ENCODE results near the gene ZNF106.

ZNF106 gene

DNA sequence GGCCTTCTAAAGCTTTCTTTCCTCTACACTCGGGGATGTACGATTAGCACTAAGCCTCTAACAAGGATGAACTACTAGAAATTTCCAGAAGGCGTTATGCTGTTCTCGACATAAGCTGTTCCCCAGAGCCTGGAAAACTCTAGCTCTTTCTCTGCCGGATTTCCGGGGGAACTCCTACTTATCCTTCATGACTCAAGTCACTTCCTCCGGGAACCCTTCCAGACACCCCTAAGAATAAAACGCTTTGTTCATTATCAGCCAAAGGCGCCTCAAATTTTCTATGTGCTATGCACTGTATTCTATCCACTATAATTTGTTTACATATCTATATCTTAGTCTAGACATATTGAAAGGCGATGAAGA, 4.0 kb upstream of the ZNF106 start:
- peak; percentile 11 for ATAC-seq
- TF ChIP-seq ZFP3 (CRISPR knock-in tag; IDR thresholded peaks at IDR 0.05) (peak; percentile 100), RARB (CRISPR knock-in tag; IDR thresholded peaks at IDR 0.05) (no peak), CSDC2 (CRISPR knock-in tag; IDR thresholded peaks at IDR 0.05) (no peak)
- TF ChIP-seq, protein P1, sequence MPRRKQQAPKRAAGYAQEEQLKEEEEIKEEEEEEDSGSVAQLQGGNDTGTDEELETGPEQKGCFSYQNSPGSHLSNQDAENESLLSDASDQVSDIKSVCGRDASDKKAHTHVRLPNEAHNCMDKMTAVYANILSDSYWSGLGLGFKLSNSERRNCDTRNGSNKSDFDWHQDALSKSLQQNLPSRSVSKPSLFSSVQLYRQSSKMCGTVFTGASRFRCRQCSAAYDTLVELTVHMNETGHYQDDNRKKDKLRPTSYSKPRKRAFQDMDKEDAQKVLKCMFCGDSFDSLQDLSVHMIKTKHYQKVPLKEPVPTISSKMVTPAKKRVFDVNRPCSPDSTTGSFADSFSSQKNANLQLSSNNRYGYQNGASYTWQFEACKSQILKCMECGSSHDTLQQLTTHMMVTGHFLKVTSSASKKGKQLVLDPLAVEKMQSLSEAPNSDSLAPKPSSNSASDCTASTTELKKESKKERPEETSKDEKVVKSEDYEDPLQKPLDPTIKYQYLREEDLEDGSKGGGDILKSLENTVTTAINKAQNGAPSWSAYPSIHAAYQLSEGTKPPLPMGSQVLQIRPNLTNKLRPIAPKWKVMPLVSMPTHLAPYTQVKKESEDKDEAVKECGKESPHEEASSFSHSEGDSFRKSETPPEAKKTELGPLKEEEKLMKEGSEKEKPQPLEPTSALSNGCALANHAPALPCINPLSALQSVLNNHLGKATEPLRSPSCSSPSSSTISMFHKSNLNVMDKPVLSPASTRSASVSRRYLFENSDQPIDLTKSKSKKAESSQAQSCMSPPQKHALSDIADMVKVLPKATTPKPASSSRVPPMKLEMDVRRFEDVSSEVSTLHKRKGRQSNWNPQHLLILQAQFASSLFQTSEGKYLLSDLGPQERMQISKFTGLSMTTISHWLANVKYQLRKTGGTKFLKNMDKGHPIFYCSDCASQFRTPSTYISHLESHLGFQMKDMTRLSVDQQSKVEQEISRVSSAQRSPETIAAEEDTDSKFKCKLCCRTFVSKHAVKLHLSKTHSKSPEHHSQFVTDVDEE (CRISPR knock-in tag; IDR thresholded peaks at IDR 0.05) = no peak

DNA sequence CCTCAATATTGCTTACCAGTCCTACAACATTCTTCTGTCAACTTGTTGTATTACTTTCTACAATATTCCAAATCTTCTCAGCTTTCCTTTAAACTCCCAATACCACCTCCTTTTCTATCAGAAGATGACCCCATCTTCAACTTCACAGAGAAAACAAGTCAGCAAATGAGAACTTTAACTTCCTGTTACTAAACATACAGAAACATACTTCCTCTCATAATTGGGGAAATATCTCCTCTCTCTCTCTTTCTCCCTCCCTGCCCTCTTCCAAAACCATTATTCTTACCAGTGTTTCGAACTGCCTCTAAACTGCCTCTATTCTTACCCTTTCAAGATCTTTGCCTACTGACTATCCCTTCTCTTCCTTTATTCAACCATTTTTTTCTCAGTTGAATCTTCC, 2.7 kb upstream of the ZNF106 start:
- ATAC-seq = no peak
- TF ChIP-seq GLIS3 (CRISPR knock-in tag; IDR thresholded peaks at IDR 0.05) (no peak), ZFP30 (CRISPR knock-in tag; IDR thresholded peaks at IDR 0.05) (no peak), TCF4 (CRISPR knock-in tag; IDR thresholded peaks at IDR 0.05; ENCODE audit: borderline replicate concordance) (no peak), ZFP3 (CRISPR knock-in tag; IDR thresholded peaks at IDR 0.05) (no peak), ZNF565 (CRISPR knock-in tag; conservative IDR thresholded peaks at IDR 0.05; ENCODE audit: low read depth) (no peak), PPARA (CRISPR knock-in tag; IDR thresholded peaks at IDR 0.05; ENCODE audit: borderline replicate concordance) (no peak), ISL1 (CRISPR knock-in tag; IDR thresholded peaks at IDR 0.05) (no peak), ZNF8 (CRISPR knock-in tag; IDR thresholded peaks at IDR 0.05) (no peak), ESRRG (CRISPR knock-in tag; IDR thresholded peaks at IDR 0.05) (no peak), SNAI2 (CRISPR knock-in tag; IDR thresholded peaks at IDR 0.05) (no peak), RARB (CRISPR knock-in tag; IDR thresholded peaks at IDR 0.05) (no peak), ZC3H10 (CRISPR knock-in tag; IDR thresholded peaks at IDR 0.05) (no peak), BACH2 (CRISPR knock-in tag; IDR thresholded peaks at IDR 0.05; ENCODE audit: borderline replicate concordance) (no peak)
- TF ChIP-seq, protein P2, sequence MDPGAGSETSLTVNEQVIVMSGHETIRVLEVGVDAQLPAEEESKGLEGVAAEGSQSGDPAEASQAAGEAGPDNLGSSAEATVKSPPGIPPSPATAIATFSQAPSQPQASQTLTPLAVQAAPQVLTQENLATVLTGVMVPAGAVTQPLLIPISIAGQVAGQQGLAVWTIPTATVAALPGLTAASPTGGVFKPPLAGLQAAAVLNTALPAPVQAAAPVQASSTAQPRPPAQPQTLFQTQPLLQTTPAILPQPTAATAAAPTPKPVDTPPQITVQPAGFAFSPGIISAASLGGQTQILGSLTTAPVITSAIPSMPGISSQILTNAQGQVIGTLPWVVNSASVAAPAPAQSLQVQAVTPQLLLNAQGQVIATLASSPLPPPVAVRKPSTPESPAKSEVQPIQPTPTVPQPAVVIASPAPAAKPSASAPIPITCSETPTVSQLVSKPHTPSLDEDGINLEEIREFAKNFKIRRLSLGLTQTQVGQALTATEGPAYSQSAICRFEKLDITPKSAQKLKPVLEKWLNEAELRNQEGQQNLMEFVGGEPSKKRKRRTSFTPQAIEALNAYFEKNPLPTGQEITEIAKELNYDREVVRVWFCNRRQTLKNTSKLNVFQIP (CRISPR knock-in tag; IDR thresholded peaks at IDR 0.05; ENCODE audit: borderline replicate concordance, low read depth) = no peak
- TF ChIP-seq, protein P3, sequence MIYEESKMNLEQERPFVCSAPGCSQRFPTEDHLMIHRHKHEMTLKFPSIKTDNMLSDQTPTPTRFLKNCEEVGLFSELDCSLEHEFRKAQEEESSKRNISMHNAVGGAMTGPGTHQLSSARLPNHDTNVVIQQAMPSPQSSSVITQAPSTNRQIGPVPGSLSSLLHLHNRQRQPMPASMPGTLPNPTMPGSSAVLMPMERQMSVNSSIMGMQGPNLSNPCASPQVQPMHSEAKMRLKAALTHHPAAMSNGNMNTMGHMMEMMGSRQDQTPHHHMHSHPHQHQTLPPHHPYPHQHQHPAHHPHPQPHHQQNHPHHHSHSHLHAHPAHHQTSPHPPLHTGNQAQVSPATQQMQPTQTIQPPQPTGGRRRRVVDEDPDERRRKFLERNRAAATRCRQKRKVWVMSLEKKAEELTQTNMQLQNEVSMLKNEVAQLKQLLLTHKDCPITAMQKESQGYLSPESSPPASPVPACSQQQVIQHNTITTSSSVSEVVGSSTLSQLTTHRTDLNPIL (CRISPR knock-in tag; IDR thresholded peaks at IDR 0.05; ENCODE audit: low read depth) = no peak
- TF ChIP-seq, protein P1 (CRISPR knock-in tag; IDR thresholded peaks at IDR 0.05) = no peak
- TF ChIP-seq, protein P4, sequence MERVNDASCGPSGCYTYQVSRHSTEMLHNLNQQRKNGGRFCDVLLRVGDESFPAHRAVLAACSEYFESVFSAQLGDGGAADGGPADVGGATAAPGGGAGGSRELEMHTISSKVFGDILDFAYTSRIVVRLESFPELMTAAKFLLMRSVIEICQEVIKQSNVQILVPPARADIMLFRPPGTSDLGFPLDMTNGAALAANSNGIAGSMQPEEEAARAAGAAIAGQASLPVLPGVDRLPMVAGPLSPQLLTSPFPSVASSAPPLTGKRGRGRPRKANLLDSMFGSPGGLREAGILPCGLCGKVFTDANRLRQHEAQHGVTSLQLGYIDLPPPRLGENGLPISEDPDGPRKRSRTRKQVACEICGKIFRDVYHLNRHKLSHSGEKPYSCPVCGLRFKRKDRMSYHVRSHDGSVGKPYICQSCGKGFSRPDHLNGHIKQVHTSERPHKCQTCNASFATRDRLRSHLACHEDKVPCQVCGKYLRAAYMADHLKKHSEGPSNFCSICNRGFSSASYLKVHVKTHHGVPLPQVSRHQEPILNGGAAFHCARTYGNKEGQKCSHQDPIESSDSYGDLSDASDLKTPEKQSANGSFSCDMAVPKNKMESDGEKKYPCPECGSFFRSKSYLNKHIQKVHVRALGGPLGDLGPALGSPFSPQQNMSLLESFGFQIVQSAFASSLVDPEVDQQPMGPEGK (CRISPR knock-in tag; IDR thresholded peaks at IDR 0.05; ENCODE audit: borderline replicate concordance) = no peak

DNA sequence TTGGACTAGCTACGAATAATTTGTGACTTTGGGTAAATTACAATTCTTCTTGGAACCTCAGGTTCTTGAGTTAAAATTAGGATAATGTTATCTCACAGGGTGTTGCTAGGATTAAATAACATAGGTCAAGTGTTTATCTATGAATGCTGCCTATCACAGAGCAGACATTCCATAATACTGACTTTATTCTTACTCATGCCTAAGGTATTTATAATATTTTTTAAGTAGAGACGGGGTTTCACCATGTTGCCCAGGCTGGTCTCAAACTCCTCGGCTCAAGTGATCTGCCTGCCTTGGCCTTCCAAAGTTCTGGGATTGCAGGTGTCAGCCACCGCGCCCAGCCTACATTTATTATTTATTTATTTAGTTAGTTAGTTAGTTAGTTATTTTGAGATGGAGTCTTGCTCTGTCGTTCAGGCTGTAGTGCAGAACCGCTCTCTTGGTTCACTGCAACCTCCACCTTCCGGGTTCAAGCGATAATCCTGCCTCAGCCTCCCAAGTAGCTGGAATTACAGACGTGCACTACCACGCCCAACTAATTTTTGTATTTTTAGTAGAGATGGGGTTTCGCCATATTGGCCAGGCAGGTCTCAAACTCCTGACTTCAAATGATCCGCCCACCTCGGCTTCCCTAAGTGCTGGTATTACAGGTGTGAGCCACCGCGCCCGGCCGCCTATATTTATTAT, 741 bp upstream of the ZNF106 start:
- peak; percentile 27 for ATAC-seq
- TF ChIP-seq, protein P3 (CRISPR knock-in tag; IDR thresholded peaks at IDR 0.05; ENCODE audit: low read depth) = 0 out of 2 replicates have a peak, but pooled peaks have one; percentile 41
- TF ChIP-seq ISL1 (CRISPR knock-in tag; IDR thresholded peaks at IDR 0.05) = no peak
